ENCODE data around the gene RXRB.

DNA sequence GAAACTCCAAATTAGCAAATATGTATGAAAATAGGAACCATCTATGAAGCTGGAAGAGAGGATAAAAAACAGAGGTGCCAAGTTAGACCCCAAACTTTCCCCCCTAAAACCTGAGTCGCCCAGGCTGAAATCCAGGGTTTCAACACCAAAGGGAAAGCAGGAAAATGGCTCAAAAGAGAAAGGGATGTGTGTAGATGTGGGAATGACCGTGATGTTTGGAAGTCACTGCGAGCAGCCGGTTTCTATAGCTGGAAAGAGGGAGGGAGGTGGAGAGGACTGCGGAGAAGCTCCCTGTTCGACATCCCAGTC lies 12.3 kb upstream of the RXRB start:
- TF ChIP-seq, protein P1, sequence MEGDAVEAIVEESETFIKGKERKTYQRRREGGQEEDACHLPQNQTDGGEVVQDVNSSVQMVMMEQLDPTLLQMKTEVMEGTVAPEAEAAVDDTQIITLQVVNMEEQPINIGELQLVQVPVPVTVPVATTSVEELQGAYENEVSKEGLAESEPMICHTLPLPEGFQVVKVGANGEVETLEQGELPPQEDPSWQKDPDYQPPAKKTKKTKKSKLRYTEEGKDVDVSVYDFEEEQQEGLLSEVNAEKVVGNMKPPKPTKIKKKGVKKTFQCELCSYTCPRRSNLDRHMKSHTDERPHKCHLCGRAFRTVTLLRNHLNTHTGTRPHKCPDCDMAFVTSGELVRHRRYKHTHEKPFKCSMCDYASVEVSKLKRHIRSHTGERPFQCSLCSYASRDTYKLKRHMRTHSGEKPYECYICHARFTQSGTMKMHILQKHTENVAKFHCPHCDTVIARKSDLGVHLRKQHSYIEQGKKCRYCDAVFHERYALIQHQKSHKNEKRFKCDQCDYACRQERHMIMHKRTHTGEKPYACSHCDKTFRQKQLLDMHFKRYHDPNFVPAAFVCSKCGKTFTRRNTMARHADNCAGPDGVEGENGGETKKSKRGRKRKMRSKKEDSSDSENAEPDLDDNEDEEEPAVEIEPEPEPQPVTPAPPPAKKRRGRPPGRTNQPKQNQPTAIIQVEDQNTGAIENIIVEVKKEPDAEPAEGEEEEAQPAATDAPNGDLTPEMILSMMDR (optimal IDR thresholded peaks at IDR 0.05 in 1 of 3, IDR thresholded peaks at IDR 0.05 in 1 of 3, conservative IDR thresholded peaks at IDR 0.05 in 1 of 3; ENCODE audit: extremely low read depth in 1 of 3, insufficient read depth in 2 of 3, low read length in 3 of 3) = no peak
- no peak for TF ChIP-seq EZH2 (IDR thresholded peaks at IDR 0.05; ENCODE audit: low read length)

Measured in keratinocyte (primary cell).